ENCODE results near the gene OR9I1. TPM values are rescaled to one million over a fixed set of nuclear protein-coding genes. Genes with fewer than 3 reads are reported as not detected.

The OR9I1 gene
- total RNA-seq, 1 donor from 2014 or later = not detected

DNA sequence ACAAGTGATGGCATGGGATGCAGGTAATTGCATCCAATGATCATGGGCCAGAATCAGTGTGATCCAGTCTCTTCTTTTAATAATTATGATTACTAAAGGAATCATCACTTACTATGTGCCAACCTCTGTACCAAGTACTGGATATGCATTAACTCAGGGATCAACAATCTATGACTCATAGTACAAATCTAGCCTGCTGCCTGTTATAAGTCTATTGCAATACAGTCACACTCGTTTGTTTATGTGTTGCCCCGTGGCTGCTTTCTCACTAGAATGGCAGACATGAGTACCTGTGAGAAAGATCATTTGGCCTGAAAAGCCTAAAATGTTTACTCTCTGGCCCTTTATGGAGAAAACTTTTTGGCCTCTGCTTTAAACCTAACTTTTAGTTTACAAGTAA, 49.5 kb downstream of the OR9I1 start:
- H3K9me3 Mint-ChIP-seq = no peaks in the 10 kb centered on the region

DNA sequence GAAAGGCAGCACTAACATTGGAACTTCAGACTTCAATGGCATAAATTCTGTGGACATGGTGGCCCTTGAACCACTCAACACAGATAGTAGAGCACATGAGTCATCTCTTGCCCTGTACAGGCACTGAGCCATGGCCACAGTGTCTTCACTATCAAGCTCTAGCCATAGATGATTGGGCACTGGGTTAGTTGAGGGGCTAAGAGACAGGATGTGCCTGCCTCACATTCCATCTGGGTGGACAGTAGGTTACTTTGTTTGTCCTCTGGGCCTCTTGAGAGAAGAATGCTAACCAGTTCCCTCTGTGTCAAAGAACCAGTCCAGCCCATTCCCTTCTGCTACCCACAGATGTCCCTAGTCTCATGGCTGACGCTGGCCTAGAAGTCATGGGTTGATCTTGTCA, 54.7 kb downstream of the OR9I1 start:
- no peaks in the 10 kb centered on the region for H3K27me3 Mint-ChIP-seq (ENCODE audit: insufficient read depth)
- no peak for DNase-seq (ENCODE audit: low spot score)
- H3K27ac Mint-ChIP-seq = no peak overlapping the region
- no peaks in the 10 kb centered on the region for H3K9me3 Mint-ChIP-seq
- H3K36me3 Mint-ChIP-seq (ENCODE audit: low read depth) = no peaks in the 10 kb centered on the region
- no peaks in the 10 kb centered on the region for H3K4me1 Mint-ChIP-seq (ENCODE audit: low read depth)
- no peak overlapping the region for H3K4me3 Mint-ChIP-seq
- intact Hi-C loops (cut with micrococcal nuclease) = no loop called here

More for the DNA sequence above, 49.5 kb downstream of the OR9I1 start:
- H3K36me3 Mint-ChIP-seq (ENCODE audit: low read depth) = no peaks in the 10 kb centered on the region
- intact Hi-C loops (cut with micrococcal nuclease) = no loop called here
- no peak for DNase-seq (ENCODE audit: low spot score)
- no peaks in the 10 kb centered on the region for H3K4me1 Mint-ChIP-seq (ENCODE audit: low read depth)
- H3K27ac Mint-ChIP-seq = no peak overlapping the region
- no peak overlapping the region for H3K4me3 Mint-ChIP-seq
- H3K27me3 Mint-ChIP-seq (ENCODE audit: insufficient read depth) = no peaks in the 10 kb centered on the region

DNA sequence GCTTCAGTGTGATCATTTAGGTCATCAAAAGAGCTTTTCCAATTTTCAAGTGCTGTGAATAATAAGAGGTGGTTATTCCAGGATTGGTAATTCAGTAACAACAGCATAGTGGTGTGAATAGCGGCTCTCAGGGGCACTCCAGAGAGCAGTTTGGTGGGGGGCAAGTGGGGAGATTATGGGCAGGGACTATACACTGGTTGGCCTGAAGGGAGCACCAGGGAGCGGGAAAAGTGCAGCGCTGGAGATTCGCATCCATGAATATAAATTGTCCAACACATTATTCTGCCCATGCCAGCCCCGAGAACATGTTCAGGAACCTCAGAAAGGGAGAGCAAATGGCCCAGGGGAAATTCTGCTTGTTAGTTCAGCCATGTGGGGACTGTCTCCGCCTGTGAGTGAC, 56.7 kb downstream of the OR9I1 start:
- Mint-ChIP-seq H3K9me3 (no peaks in the 10 kb centered on the region), H3K27ac (no peak overlapping the region), H3K27me3 (ENCODE audit: insufficient read depth) (no peaks in the 10 kb centered on the region), H3K36me3 (ENCODE audit: low read depth) (no peaks in the 10 kb centered on the region), H3K4me3 (no peak overlapping the region), H3K4me1 (ENCODE audit: low read depth) (no peaks in the 10 kb centered on the region)
- no peak for DNase-seq (ENCODE audit: low spot score)
- intact Hi-C loops (cut with micrococcal nuclease) = no loop called here

DNA sequence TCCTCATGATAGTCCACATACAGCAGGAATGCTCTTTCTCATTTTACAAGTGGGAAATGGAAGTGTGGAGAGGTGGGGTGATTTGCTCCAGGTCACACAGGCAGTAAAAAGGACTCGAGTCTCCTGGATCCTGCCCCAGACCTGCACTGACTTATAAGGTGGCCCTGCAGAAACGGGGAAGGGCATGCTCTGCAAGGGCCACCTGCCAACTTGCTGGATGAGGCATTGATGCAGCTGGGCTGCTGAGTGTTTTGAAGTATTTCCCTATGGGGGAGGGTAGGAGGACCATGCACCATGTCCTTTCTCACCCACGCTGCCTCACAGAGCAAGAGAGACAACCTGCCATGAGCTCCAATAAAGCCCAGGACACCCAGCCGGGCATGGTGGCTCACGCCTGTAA, 57.6 kb downstream of the OR9I1 start:
- no peaks in the 10 kb centered on the region for H3K4me1 Mint-ChIP-seq (ENCODE audit: low read depth)

More for the DNA sequence above, 57.6 kb downstream of the OR9I1 start:
- Mint-ChIP-seq H3K27me3 (ENCODE audit: insufficient read depth) (no peaks in the 10 kb centered on the region), H3K27ac (no peak overlapping the region), H3K9me3 (no peaks in the 10 kb centered on the region), H3K4me3 (no peak overlapping the region), H3K36me3 (ENCODE audit: low read depth) (no peaks in the 10 kb centered on the region)
- intact Hi-C loops (cut with micrococcal nuclease) = no loop called here
- DNase-seq (ENCODE audit: low spot score) = no peak

Other genes starting within 250 kb of the OR9I1 start
- gene OR9Q1, start 101.6 kb downstream of the OR9I1 start, total RNA-seq = not detected in 2 replicates
- gene OR6Q1, start 94.6 kb downstream of the OR9I1 start, total RNA-seq = not detected in 2 replicates
- not detected in 2 replicates for gene OR9Q2, start 63.5 kb upstream of the OR9I1 start, total RNA-seq
- not detected in 2 replicates for gene OR1S2, start 78.6 kb upstream of the OR9I1 start, total RNA-seq
- not detected in 2 replicates for gene OR1S1, start 87.2 kb upstream of the OR9I1 start, total RNA-seq
- gene OR10Q1, start 103.4 kb upstream of the OR9I1 start, total RNA-seq = not detected in 2 replicates
- not detected in 2 replicates for gene OR10W1, start 142.7 kb upstream of the OR9I1 start, total RNA-seq
- not detected in 2 replicates for gene OR5B17, start 233.5 kb upstream of the OR9I1 start, total RNA-seq

All from activated T-helper 1 cell treated with anti-CD3 and anti-CD28 coated beads, Interleukin-12 subunit alpha, Interleukin-12 subunit beta, Interleukin-2, Interleukin-4 antibody, amounts not matched to agents 30 ng/mL and 10 ng/mL and 1 ng/mL, durations not matched to agents 14 hours and 24 hours and 36 hours (primary cell).